K562 (cell line): ENCODE results near the gene CST7. TPM values are rescaled to one million over a fixed set of nuclear protein-coding genes. Genes with fewer than 3 reads are reported as not detected.

Source experiments
- ATAC-seq: fragments of 200-7000 bp; cut with Tn5 transposase; 3 replicates; pipeline ENCODE4 v1.9.1; 2020; ENCODE audit warnings: moderate library complexity
- BruUV-seq: library from RNA; stranded (reverse); fragments of 400-500 nt; replicated peaks from 2 replicates; lab custom pipeline; 2021; lab: Mats Ljungman, UMichigan
- CTCF ChIA-PET: fragments of 300-600 bp; formaldehyde crosslinking; extraction: SDS; loops from one replicate; lab custom pipeline; 2021; ENCODE audit warnings: low intra/inter-chr PET ratio; lab: Yijun Ruan, JAX
- POLR2A ChIA-PET: fragments of 300-600, 350-650 bp; sonication (Branson Sonifier 250); formaldehyde crosslinking; extraction: SDS; loops from one replicate; lab custom pipeline; 2021; ENCODE audit warnings: antibody characterized with exemption, inconsistent platforms; lab: Yijun Ruan, JAX
- DNase-seq, 4 experiments: peaks; one replicate each; pipeline versions ENCODE4 v3.0.0 to v3.0.0-alpha.2; 2011 to 2018; ENCODE audit warnings: low spot score in 3 of 4, mixed read lengths in 3 of 4; ENCODE audit errors: extremely low read depth in 1 of 4
- FAIRE-seq: peaks from 2 replicates; lab custom pipeline; 2011; peaks lifted over from hg19 to GRCh38; lab: Jason Lieb, UNC
- H2AFZ ChIP-seq: 2 replicates; pipeline ENCODE4 v1.6.0; 2011; ENCODE audit warnings: low read depth, low read length, control low read depth, inconsistent platforms
- H3K27ac ChIP-seq: fragments of 200-600 bp; 3 replicates; pipeline ENCODE4 v1.8.0; 2011; ENCODE audit warnings: low read depth, mild to moderate bottlenecking, control low read depth, inconsistent platforms, low read length, moderate library complexity, mixed read lengths; ENCODE audit errors: extremely low read depth
- H3K27me3 ChIP-seq, 2 experiments: fragments of 300-600 bp in 1 of 2; 2 replicates in 1 of 2; 3 replicates in 1 of 2; pipeline versions ENCODE4 v1.6.0 to v1.8.0; 2011; ENCODE audit warnings: inconsistent platforms in 2 of 2, low read length in 2 of 2, mild to moderate bottlenecking in 1 of 2, mixed read lengths in 1 of 2, moderate library complexity in 1 of 2; ENCODE audit not compliant: control insufficient read depth in 2 of 2, insufficient read depth in 2 of 2
- H3K36me3 ChIP-seq: fragments of 300-600 bp; 3 replicates; pipeline ENCODE4 v1.8.0; 2011; ENCODE audit warnings: mild to moderate bottlenecking, low read length, inconsistent platforms; ENCODE audit not compliant: control insufficient read depth, insufficient read depth
- H3K4me1 ChIP-seq, 2 experiments: fragments of 200-600 bp in 1 of 2; replicated peaks in 1 of 2; 2 replicates in 1 of 2; 3 replicates in 1 of 2; pipeline versions ENCODE4 v1.5.1 to v1.8.0; 2011; ENCODE audit warnings: inconsistent platforms in 2 of 2, low read length in 2 of 2, mild to moderate bottlenecking in 1 of 2, mixed read lengths in 1 of 2, moderate library complexity in 1 of 2; ENCODE audit not compliant: control insufficient read depth in 2 of 2, insufficient read depth in 2 of 2
- H3K4me2 ChIP-seq: 2 replicates; pipeline ENCODE4 v1.6.1; 2011; ENCODE audit warnings: low read length, control low read depth, inconsistent platforms, mixed read lengths; ENCODE audit not compliant: insufficient read depth
- H3K4me3 ChIP-seq: fragments of 200-600 bp; sonication (generic), shearing (Covaris generic); 2 replicates; pipeline ENCODE4 v1.5.1; 2016; ENCODE audit warnings: control low read depth, inconsistent platforms
- H3K79me2 ChIP-seq: fragments of 200-600 bp; 3 replicates; pipeline ENCODE4 v1.8.0; 2011; ENCODE audit warnings: low read length, inconsistent platforms; ENCODE audit not compliant: control insufficient read depth, insufficient read depth
- H3K9ac ChIP-seq, 2 experiments: 2 replicates each; pipeline versions ENCODE4 v1.6.0 to v1.6.1; 2011; ENCODE audit warnings: low read depth in 2 of 2, low read length in 2 of 2, control low read depth in 1 of 2, inconsistent platforms in 1 of 2, mild to moderate bottlenecking in 1 of 2, mixed read lengths in 1 of 2; ENCODE audit not compliant: insufficient read depth in 1 of 2
- H3K9me1 ChIP-seq: one replicate; pipeline ENCODE4 v1.6.0; 2011; ENCODE audit warnings: inconsistent platforms, mild to moderate bottlenecking, low read length, moderate library complexity; ENCODE audit not compliant: control insufficient read depth, insufficient read depth
- H3K9me3 ChIP-seq: replicated peaks from 2 replicates; pipeline ENCODE4 v1.5.1; 2011; ENCODE audit warnings: low read depth, low read length, inconsistent platforms; ENCODE audit not compliant: control insufficient read depth, insufficient read depth
- H4K20me1 ChIP-seq: replicated peaks from 2 replicates; pipeline ENCODE4 v1.6.1; 2011; ENCODE audit warnings: low read length, inconsistent platforms, mixed read lengths; ENCODE audit not compliant: control insufficient read depth, insufficient read depth
- CAMTA2 ChIP-seq: fragments of 250-450 bp; sonication (Bioruptor Pico); conservative IDR thresholded peaks from 2 replicates; pipeline ENCODE4 v1.5.1; 2022
- CBX1 ChIP-seq: sonication (generic); IDR thresholded peaks from 2 replicates; pipeline ENCODE4 v1.6.1; 2016; ENCODE audit warnings: antibody characterized with exemption, low read depth, mild to moderate bottlenecking
- EP400 ChIP-seq: fragments of 450-650 bp; IDR thresholded peaks from 2 replicates; pipeline ENCODE4 v1.6.1; 2017; ENCODE audit warnings: antibody characterized with exemption, mild to moderate bottlenecking, moderate library complexity
- L3MBTL2 ChIP-seq: fragments of 450-650 bp; IDR thresholded peaks from 2 replicates; pipeline ENCODE4 v1.6.1; 2016; ENCODE audit warnings: mild to moderate bottlenecking, moderate library complexity
- PHF8 ChIP-seq: fragments of 200-600 bp; sonication (generic); IDR thresholded peaks from 2 replicates; pipeline ENCODE4 v1.6.1; 2012; ENCODE audit warnings: mixed run types, mild to moderate bottlenecking, inconsistent platforms, low read length, moderate library complexity, borderline replicate concordance
- WGBS: fragments of 100-300 bp; shearing (Covaris generic); methylation state at CpG from one replicate; pipeline ENCODE4 v1.1.6; 2016; ENCODE audit warnings: low coverage, mixed read lengths; ENCODE audit not compliant: insufficient coverage; ENCODE audit errors: missing lambda C conversion rate; 5-methylcytosine and 5-hydroxymethylcytosine counted together
- in situ Hi-C: fragments of 300-500 bp; cut with MboI; formaldehyde crosslinking; loops from 4 replicates; pipeline ENCODE4 v1.15.0; 2018; ENCODE audit warnings: inconsistent platforms, mixed read lengths
- intact Hi-C: fragments of 100-400 bp; cut with micrococcal nuclease; formaldehyde crosslinking; loops from 2 replicates; pipeline ENCODE4 v1.14.2; 2022
- polyA plus RNA-seq, 8 experiments: library from polyadenylated mRNA; depleted of rRNA in 4 of 8; stranded (reverse) in 5 of 8; unstranded in 3 of 8; fragments of >200 nt; fragmentation: Nextera tagmentation in 2 of 8; fragmentation: Illumina TruSeq in 1 of 8; extraction: Ambion mirVana in 2 of 8; extraction: Trizol in 1 of 8; gene quantifications; 2 replicates each; pipeline versions ENCODE4 v1.2.1 to v1.2.3, GENCODE V29; 2011 to 2014; ENCODE audit warnings: inconsistent platforms in 1 of 8, missing spikeins in 1 of 8
- total RNA-seq, 7 experiments: library from RNA; depleted of rRNA in 6 of 7; stranded (reverse); fragments of >200 nt in 6 of 7; fragmentation: Illumina TruSeq in 2 of 7; extraction: Trizol in 2 of 7; gene quantifications; 2 replicates each; pipeline versions ENCODE4 v1.2.1 to v1.2.3, GENCODE V29; 2011 to 2021; ENCODE audit warnings: low replicate concordance in 1 of 7
- TF ChIP-seq, protein P1 (sequence below): fragments of 250-450 bp; sonication (Bioruptor Pico); IDR thresholded peaks from 2 replicates; pipeline ENCODE4 v1.6.1; 2021; ENCODE audit warnings: mild to moderate bottlenecking
- TF ChIP-seq, protein P2 (sequence below), 2 experiments: fragments of 450-650 bp; IDR thresholded peaks; 2 replicates each; pipeline ENCODE4 v1.6.1; 2018; ENCODE audit warnings: mild to moderate bottlenecking in 2 of 2, low read depth in 1 of 2; ENCODE audit not compliant: partially characterized antibody in 2 of 2
- TF ChIP-seq, protein P3 (sequence below): fragments of 450-650 bp; IDR thresholded peaks from 2 replicates; pipeline ENCODE4 v1.7.0; 2016; ENCODE audit warnings: borderline replicate concordance
- TF ChIP-seq, protein P4 (sequence below): IDR thresholded peaks from 2 replicates; pipeline ENCODE4 v1.6.1; 2012; ENCODE audit warnings: low read depth, low read length, improper control_type of control experiment, borderline replicate concordance

CST7 gene
- total and polyA plus RNA-seq, 9 of the 15 experiments (the other 6 are each of a cell fraction or from before 2014, with no cell fraction given) = not detected

DNA sequence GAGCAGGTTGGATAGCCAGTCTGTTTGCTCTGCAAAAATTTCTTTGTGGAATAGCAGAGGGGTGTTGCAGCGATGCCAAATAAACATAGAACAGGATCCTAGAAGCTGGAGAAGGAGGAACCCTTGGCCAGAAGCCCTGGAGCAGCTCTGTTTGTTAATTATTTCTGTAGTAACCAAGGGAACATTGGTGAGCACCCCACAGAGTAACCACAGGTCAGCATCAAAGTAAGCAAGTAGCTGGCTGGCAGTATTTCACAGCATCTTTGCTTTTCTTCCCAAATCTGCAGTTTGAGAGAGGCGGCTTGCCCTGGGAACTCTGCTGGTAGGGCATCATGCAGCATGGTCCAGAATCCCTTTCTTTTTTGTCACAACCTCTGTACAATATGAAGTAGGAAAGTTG lies 56.2 kb downstream of the CST7 start:
- in situ Hi-C loops = loop anchor here (10.0 kb wide), 1 partner anchor 170 kb away; no protein-coding TSS in a partner anchor
- ATAC-seq (no peak), FAIRE-seq (no peak), DNase-seq (no peak)
- H3K36me3 ChIP-seq = no peaks in the 10 kb centered on the region
- no TSS peak for BruUV-seq
- H4K20me1 ChIP-seq = no peaks in the 10 kb centered on the region
- 0% methylated on average over 2 of the region's 2 CpGs for WGBS
- no peak overlapping the region for H3K4me3 ChIP-seq
- no peaks in the 10 kb centered on the region for H3K9me3 ChIP-seq
- H2AFZ ChIP-seq = no peak overlapping the region
- no peaks in the 10 kb centered on the region for H3K79me2 ChIP-seq
- intact Hi-C loops = no loop called here
- no peak overlapping the region for H3K4me2 ChIP-seq
- no peaks in the 10 kb centered on the region for H3K4me1 ChIP-seq
- peaks cover 0 to 37% of the 10 kb centered on the region in 2 experiments; a peak in 3 of 5 replicates for H3K27me3 ChIP-seq
- H3K9ac ChIP-seq = no peak overlapping the region
- ChIA-PET CTCF (no interaction called here), POLR2A (no interaction called here)
- H3K9me1 ChIP-seq = no peaks in the 10 kb centered on the region
- H3K27ac ChIP-seq = no peak overlapping the region
- TF ChIP-seq, protein P1, sequence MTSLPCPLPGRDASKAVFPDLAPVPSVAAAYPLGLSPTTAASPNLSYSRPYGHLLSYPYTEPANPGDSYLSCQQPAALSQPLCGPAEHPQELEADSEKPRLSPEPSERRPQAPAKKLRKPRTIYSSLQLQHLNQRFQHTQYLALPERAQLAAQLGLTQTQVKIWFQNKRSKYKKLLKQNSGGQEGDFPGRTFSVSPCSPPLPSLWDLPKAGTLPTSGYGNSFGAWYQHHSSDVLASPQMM = no peak
- TF ChIP-seq CBX1 (no peak), CAMTA2 (no peak), EP400 (no peak), PHF8 (no peak), L3MBTL2 (no peak)
- TF ChIP-seq, protein P2, sequence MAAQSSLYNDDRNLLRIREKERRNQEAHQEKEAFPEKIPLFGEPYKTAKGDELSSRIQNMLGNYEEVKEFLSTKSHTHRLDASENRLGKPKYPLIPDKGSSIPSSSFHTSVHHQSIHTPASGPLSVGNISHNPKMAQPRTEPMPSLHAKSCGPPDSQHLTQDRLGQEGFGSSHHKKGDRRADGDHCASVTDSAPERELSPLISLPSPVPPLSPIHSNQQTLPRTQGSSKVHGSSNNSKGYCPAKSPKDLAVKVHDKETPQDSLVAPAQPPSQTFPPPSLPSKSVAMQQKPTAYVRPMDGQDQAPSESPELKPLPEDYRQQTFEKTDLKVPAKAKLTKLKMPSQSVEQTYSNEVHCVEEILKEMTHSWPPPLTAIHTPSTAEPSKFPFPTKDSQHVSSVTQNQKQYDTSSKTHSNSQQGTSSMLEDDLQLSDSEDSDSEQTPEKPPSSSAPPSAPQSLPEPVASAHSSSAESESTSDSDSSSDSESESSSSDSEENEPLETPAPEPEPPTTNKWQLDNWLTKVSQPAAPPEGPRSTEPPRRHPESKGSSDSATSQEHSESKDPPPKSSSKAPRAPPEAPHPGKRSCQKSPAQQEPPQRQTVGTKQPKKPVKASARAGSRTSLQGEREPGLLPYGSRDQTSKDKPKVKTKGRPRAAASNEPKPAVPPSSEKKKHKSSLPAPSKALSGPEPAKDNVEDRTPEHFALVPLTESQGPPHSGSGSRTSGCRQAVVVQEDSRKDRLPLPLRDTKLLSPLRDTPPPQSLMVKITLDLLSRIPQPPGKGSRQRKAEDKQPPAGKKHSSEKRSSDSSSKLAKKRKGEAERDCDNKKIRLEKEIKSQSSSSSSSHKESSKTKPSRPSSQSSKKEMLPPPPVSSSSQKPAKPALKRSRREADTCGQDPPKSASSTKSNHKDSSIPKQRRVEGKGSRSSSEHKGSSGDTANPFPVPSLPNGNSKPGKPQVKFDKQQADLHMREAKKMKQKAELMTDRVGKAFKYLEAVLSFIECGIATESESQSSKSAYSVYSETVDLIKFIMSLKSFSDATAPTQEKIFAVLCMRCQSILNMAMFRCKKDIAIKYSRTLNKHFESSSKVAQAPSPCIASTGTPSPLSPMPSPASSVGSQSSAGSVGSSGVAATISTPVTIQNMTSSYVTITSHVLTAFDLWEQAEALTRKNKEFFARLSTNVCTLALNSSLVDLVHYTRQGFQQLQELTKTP (IDR thresholded peaks at IDR 0.05; ENCODE audit: low read depth in 1 of 2, partially characterized antibody in 2 of 2) = no peak
- TF ChIP-seq, protein P3, sequence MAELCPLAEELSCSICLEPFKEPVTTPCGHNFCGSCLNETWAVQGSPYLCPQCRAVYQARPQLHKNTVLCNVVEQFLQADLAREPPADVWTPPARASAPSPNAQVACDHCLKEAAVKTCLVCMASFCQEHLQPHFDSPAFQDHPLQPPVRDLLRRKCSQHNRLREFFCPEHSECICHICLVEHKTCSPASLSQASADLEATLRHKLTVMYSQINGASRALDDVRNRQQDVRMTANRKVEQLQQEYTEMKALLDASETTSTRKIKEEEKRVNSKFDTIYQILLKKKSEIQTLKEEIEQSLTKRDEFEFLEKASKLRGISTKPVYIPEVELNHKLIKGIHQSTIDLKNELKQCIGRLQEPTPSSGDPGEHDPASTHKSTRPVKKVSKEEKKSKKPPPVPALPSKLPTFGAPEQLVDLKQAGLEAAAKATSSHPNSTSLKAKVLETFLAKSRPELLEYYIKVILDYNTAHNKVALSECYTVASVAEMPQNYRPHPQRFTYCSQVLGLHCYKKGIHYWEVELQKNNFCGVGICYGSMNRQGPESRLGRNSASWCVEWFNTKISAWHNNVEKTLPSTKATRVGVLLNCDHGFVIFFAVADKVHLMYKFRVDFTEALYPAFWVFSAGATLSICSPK = no peak
- TF ChIP-seq, protein P4, sequence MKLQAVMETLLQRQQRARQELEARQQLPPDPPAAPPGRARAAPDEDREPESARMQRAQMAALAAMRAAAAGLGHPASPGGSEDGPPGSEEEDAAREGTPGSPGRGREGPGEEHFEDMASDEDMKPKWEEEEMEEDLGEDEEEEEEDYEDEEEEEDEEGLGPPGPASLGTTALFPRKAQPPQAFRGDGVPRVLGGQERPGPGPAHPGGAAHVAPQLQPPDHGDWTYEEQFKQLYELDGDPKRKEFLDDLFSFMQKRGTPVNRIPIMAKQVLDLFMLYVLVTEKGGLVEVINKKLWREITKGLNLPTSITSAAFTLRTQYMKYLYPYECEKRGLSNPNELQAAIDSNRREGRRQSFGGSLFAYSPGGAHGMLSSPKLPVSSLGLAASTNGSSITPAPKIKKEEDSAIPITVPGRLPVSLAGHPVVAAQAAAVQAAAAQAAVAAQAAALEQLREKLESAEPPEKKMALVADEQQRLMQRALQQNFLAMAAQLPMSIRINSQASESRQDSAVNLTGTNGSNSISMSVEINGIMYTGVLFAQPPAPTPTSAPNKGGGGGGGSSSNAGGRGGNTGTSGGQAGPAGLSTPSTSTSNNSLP = no peak
